ENCODE data around the gene SLC18A2. TPM values are rescaled to one million over a fixed set of nuclear protein-coding genes. Genes with fewer than 3 reads are reported as not detected.
"Not testable (repeated sequence)": the region's sequence is repeated elsewhere in the genome, so short reads cannot be mapped to it uniquely, and the experiment has no call there.

SLC18A2 gene
- polyA plus RNA-seq, 1 donor, result 0.27 TPM

- no peak for DNase-seq
These were observed 25.5 kb downstream of the SLC18A2 start for GRCh38 chr10:117266400-117266799.

GRCh38 chr10:117266812-117267211 lies 25.9 kb downstream of the SLC18A2 start:
- no peak for DNase-seq

GRCh38 chr10:117268258-117268657 lies 27.3 kb downstream of the SLC18A2 start:
- DNase-seq, result no peak

GRCh38 chr10:117268907-117269306 lies 28.0 kb downstream of the SLC18A2 start:
- no peak for DNase-seq

GRCh38 chr10:117271427-117271826 lies 30.5 kb downstream of the SLC18A2 start:
- DNase-seq, result no peak

GRCh38 chr10:117272195-117273076 lies 31.5 kb downstream of the SLC18A2 start:
- no peak for DNase-seq

GRCh38 chr10:117273980-117274379 lies 33.1 kb downstream of the SLC18A2 start:
- no peak for DNase-seq

- DNase-seq, result no peak
These were observed 33.6 kb downstream of the SLC18A2 start for GRCh38 chr10:117274509-117274908.

- DNase-seq, result no peak
These were observed 34.2 kb downstream of the SLC18A2 start for GRCh38 chr10:117275121-117275520.

- no peak for DNase-seq
These were observed 36.8 kb downstream of the SLC18A2 start for GRCh38 chr10:117277675-117278074.

- no peak for DNase-seq
These were observed 44.0 kb downstream of the SLC18A2 start for GRCh38 chr10:117284716-117285494.

GRCh38 chr10:117290872-117291271 lies 50.0 kb downstream of the SLC18A2 start:
- DNase-seq, result not testable (repeated sequence)

- DNase-seq, result no peak
These were observed 53.2 kb downstream of the SLC18A2 start for GRCh38 chr10:117294039-117294645.

GRCh38 chr10:117294735-117295134 lies 53.8 kb downstream of the SLC18A2 start:
- DNase-seq, result no peak

GRCh38 chr10:117298219-117298618 lies 57.3 kb downstream of the SLC18A2 start:
- no peak for DNase-seq

- no peak for DNase-seq
These were observed 58.5 kb downstream of the SLC18A2 start for GRCh38 chr10:117299435-117299834.

- no peak for DNase-seq
These were observed 59.8 kb downstream of the SLC18A2 start for GRCh38 chr10:117300671-117301070.

- not testable (repeated sequence) for DNase-seq
These were observed 62.5 kb downstream of the SLC18A2 start for GRCh38 chr10:117303451-117303850.

- DNase-seq, result no peak
These were observed 65.8 kb downstream of the SLC18A2 start for GRCh38 chr10:117306674-117307073.

- DNase-seq, result no peak
These were observed 70.3 kb downstream of the SLC18A2 start for GRCh38 chr10:117311261-117311660.

- DNase-seq, result no peak
These were observed 71.5 kb downstream of the SLC18A2 start for GRCh38 chr10:117312430-117312829.

GRCh38 chr10:117313641-117314040 lies 72.7 kb downstream of the SLC18A2 start:
- no peak for DNase-seq

GRCh38 chr10:117316701-117317100 lies 75.8 kb downstream of the SLC18A2 start:
- DNase-seq, result no peak

Data from hindlimb muscle (tissue), 1 donor.